ENCODE measurements around the gene CGNL1. TPM values are rescaled to one million over a fixed set of nuclear protein-coding genes. Genes with fewer than 3 reads are reported as not detected.

Gene CGNL1
- total RNA-seq, 1 experiment from 2014 or later: 3.3 TPM

GRCh38 chr15:57461541-57461940 is 85.2 kb downstream of the CGNL1 start:
- no peak for TF ChIP-seq CTCF (IDR thresholded peaks at IDR 0.05; ENCODE audit: unreplicated experiment)
- DNase-seq: no peak
- Mint-ChIP-seq H3K27ac (ENCODE audit: unreplicated experiment) (no peak overlapping the region), H3K4me3 (ENCODE audit: low read depth, unreplicated experiment) (no peak overlapping the region), H3K27me3 (ENCODE audit: unreplicated experiment) (no peaks in the 10 kb centered on the region), H3K9me3 (ENCODE audit: low read depth, unreplicated experiment) (no peaks in the 10 kb centered on the region), H3K36me3 (ENCODE audit: insufficient read depth, unreplicated experiment) (no peaks in the 10 kb centered on the region), H3K4me1 (ENCODE audit: low read depth, unreplicated experiment) (no peaks in the 10 kb centered on the region)
- CTCF ChIA-PET: interaction anchor here (1.5 kb wide), 1 partner anchor 116 kb away, joined by 3 read pairs; no protein-coding TSS in a partner anchor
- intact Hi-C loops (cut with micrococcal nuclease; ENCODE audit: unreplicated experiment): no loop called here
- BruUV-seq (replicated peaks): no TSS peak

GRCh38 chr15:57462381-57462780 is 86.1 kb downstream of the CGNL1 start:
- H3K36me3 Mint-ChIP-seq (ENCODE audit: insufficient read depth, unreplicated experiment): no peaks in the 10 kb centered on the region
- H3K4me3 Mint-ChIP-seq (ENCODE audit: low read depth, unreplicated experiment): no peak overlapping the region
- DNase-seq: no peak
- no peak overlapping the region for H3K27ac Mint-ChIP-seq (ENCODE audit: unreplicated experiment)
- CTCF ChIA-PET: no interaction called here
- H3K9me3 Mint-ChIP-seq (ENCODE audit: low read depth, unreplicated experiment): no peaks in the 10 kb centered on the region
- TF ChIP-seq CTCF (IDR thresholded peaks at IDR 0.05; ENCODE audit: unreplicated experiment): no peak
- H3K4me1 Mint-ChIP-seq (ENCODE audit: low read depth, unreplicated experiment): no peaks in the 10 kb centered on the region
- intact Hi-C loops (cut with micrococcal nuclease; ENCODE audit: unreplicated experiment): no loop called here
- no peaks in the 10 kb centered on the region for H3K27me3 Mint-ChIP-seq (ENCODE audit: unreplicated experiment)
- no TSS peak for BruUV-seq (replicated peaks)

- H3K4me1 Mint-ChIP-seq (ENCODE audit: low read depth, unreplicated experiment): no peaks in the 10 kb centered on the region
- no peak overlapping the region for H3K27ac Mint-ChIP-seq (ENCODE audit: unreplicated experiment)
- no peak for TF ChIP-seq CTCF (IDR thresholded peaks at IDR 0.05; ENCODE audit: unreplicated experiment)
- no peaks in the 10 kb centered on the region for H3K27me3 Mint-ChIP-seq (ENCODE audit: unreplicated experiment)
- CTCF ChIA-PET: interaction anchor here (0.6 kb wide), 1 partner anchor 145 kb away, joined by 4 read pairs; no protein-coding TSS in a partner anchor
- no TSS peak for BruUV-seq (replicated peaks)
- intact Hi-C loops (cut with micrococcal nuclease; ENCODE audit: unreplicated experiment): no loop called here
- H3K9me3 Mint-ChIP-seq (ENCODE audit: low read depth, unreplicated experiment): no peaks in the 10 kb centered on the region
- no peaks in the 10 kb centered on the region for H3K36me3 Mint-ChIP-seq (ENCODE audit: insufficient read depth, unreplicated experiment)
- no peak overlapping the region for H3K4me3 Mint-ChIP-seq (ENCODE audit: low read depth, unreplicated experiment)
- DNase-seq: no peak
Observed at GRCh38 chr15:57463360-57463759, 87.1 kb downstream of the CGNL1 start.

GRCh38 chr15:57464480-57464879 is 88.2 kb downstream of the CGNL1 start:
- Mint-ChIP-seq H3K36me3 (ENCODE audit: insufficient read depth, unreplicated experiment) (no peaks in the 10 kb centered on the region), H3K27me3 (ENCODE audit: unreplicated experiment) (no peaks in the 10 kb centered on the region), H3K27ac (ENCODE audit: unreplicated experiment) (no peak overlapping the region), H3K4me3 (ENCODE audit: low read depth, unreplicated experiment) (no peak overlapping the region), H3K9me3 (ENCODE audit: low read depth, unreplicated experiment) (no peaks in the 10 kb centered on the region), H3K4me1 (ENCODE audit: low read depth, unreplicated experiment) (no peaks in the 10 kb centered on the region)
- BruUV-seq (replicated peaks): no TSS peak
- intact Hi-C loops (cut with micrococcal nuclease; ENCODE audit: unreplicated experiment): no loop called here
- CTCF ChIA-PET: no interaction called here
- no peak for DNase-seq
- TF ChIP-seq CTCF (IDR thresholded peaks at IDR 0.05; ENCODE audit: unreplicated experiment): no peak
